GM12874 (cell line): ENCODE results near the gene TEX19.

ENCODE experiments used
- TF ChIP-seq, protein P1 (sequence below): IDR thresholded peaks from 2 replicates; pipeline ENCODE4 v1.5.1; 2011; ENCODE audit warnings: low read depth, mild to moderate bottlenecking, control low read depth, low read length, moderate library complexity; ENCODE audit not compliant: insufficient read depth

Gene TEX19

DNA sequence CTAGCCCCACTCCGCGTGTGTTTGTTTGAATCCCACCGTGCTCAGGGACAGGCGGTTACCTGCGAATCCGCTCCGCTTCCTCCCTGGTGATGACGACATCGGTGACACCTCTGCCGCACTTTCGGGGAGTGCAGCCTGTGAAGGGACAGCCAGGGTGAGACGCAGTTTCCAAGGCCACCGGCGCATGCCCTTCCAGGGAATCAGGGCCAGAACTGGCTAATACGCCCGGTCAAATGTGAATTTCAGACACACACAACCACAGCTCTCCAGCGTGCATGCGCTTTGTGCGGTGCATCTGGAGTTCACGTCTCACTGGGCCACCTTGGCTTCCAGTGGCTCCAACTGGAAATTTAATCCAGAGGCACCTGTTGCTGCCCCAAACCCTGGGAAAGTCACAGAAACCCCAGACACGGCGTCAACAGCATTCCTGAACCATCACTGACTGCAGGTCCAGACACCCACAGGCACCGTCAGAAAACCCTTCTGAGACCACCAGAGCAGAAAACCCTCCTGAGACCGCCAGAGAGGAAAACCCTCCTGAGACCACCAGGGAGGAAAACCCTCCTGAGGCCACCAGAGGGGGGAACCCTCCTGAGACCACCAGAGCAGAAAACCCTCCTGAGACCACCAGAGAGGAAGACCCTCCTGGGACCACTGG is 52.5 kb downstream of the TEX19 start:
- TF ChIP-seq, protein P1, sequence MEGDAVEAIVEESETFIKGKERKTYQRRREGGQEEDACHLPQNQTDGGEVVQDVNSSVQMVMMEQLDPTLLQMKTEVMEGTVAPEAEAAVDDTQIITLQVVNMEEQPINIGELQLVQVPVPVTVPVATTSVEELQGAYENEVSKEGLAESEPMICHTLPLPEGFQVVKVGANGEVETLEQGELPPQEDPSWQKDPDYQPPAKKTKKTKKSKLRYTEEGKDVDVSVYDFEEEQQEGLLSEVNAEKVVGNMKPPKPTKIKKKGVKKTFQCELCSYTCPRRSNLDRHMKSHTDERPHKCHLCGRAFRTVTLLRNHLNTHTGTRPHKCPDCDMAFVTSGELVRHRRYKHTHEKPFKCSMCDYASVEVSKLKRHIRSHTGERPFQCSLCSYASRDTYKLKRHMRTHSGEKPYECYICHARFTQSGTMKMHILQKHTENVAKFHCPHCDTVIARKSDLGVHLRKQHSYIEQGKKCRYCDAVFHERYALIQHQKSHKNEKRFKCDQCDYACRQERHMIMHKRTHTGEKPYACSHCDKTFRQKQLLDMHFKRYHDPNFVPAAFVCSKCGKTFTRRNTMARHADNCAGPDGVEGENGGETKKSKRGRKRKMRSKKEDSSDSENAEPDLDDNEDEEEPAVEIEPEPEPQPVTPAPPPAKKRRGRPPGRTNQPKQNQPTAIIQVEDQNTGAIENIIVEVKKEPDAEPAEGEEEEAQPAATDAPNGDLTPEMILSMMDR, result no peak

- TF ChIP-seq, protein P1, result no peak
Observed at GRCh38 chr17:82412535-82413520, 53.8 kb downstream of the TEX19 start.
